HepG2 (cell line): ENCODE measurements around the gene DNAJC21. TPM values are rescaled to one million over a fixed set of nuclear protein-coding genes. Genes with fewer than 3 reads are reported as not detected.

ENCODE experiments used
- ARID5B ChIP-seq: IDR thresholded peaks from 2 replicates; pipeline ENCODE4 v1.4.0; 2020; ENCODE audit warnings: mild to moderate bottlenecking, missing genetic modification reagents
- DRAP1 ChIP-seq: IDR thresholded peaks from 2 replicates; pipeline ENCODE4 v1.6.1; 2016; ENCODE audit warnings: missing genetic modification reagents, missing compliant biosample characterization
- ELF1 ChIP-seq: sonication (generic); formaldehyde crosslinking; IDR thresholded peaks from 2 replicates; pipeline ENCODE4 v1.4.0; 2020; ENCODE audit warnings: missing genetic modification reagents
- GABPA ChIP-seq, 2 experiments: IDR thresholded peaks; 2 replicates each; pipeline ENCODE4 v1.6.1; 2011 to 2016; ENCODE audit warnings: low read depth in 2 of 2, low read length in 1 of 2, missing biosample characterization in 1 of 2, missing genetic modification characterization in 1 of 2
- HNRNPK ChIP-seq: fragments of 200-400 bp; formaldehyde crosslinking; IDR thresholded peaks from 2 replicates; pipeline ENCODE4 v1.6.1; 2018; ENCODE audit warnings: low read length, low read depth, moderate library complexity, mild to moderate bottlenecking; ENCODE audit not compliant: poor library complexity, severe bottlenecking
- MNT ChIP-seq: fragments of 450-650 bp; IDR thresholded peaks from 2 replicates; pipeline ENCODE4 v1.6.1; 2016
- NFAT5 ChIP-seq: sonication (generic); formaldehyde crosslinking; IDR thresholded peaks from 2 replicates; pipeline ENCODE4 v1.4.0; 2020; ENCODE audit warnings: missing genetic modification reagents
- POLR2A ChIP-seq, 2 experiments: IDR thresholded peaks; 2 replicates each; pipeline ENCODE4 v1.6.1; 2011; ENCODE audit warnings: low read depth in 2 of 2, low read length in 2 of 2, mild to moderate bottlenecking in 1 of 2, moderate library complexity in 1 of 2; ENCODE audit not compliant: insufficient read depth in 1 of 2
- STAG1 ChIP-seq: sonication (generic); formaldehyde crosslinking; IDR thresholded peaks from 2 replicates; pipeline ENCODE4 v1.4.0; 2020; ENCODE audit warnings: missing genetic modification reagents
- TFDP1 ChIP-seq: IDR thresholded peaks from 2 replicates; pipeline ENCODE4 v1.6.1; 2016; ENCODE audit warnings: missing compliant biosample characterization, missing genetic modification reagents, borderline replicate concordance
- TRAFD1 ChIP-seq: sonication (generic); formaldehyde crosslinking; IDR thresholded peaks from 2 replicates; pipeline ENCODE4 v1.5.1; 2020; ENCODE audit warnings: missing genetic modification reagents, mild to moderate bottlenecking, borderline replicate concordance
- ZBTB20 ChIP-seq: sonication (generic); formaldehyde crosslinking; IDR thresholded peaks from 2 replicates; pipeline ENCODE4 v1.8.1; 2023; ENCODE audit warnings: missing genetic modification reagents, low read depth, mild to moderate bottlenecking, borderline replicate concordance
- ZNF335 ChIP-seq: sonication (generic); formaldehyde crosslinking; IDR thresholded peaks from 2 replicates; pipeline ENCODE4 v1.4.0; 2020; ENCODE audit warnings: missing genetic modification reagents
- ZNF878 ChIP-seq: sonication (generic); formaldehyde crosslinking; IDR thresholded peaks from 2 replicates; pipeline ENCODE4 v1.8.1; 2023; ENCODE audit warnings: mild to moderate bottlenecking, missing genetic modification reagents, moderate library complexity
- polyA plus RNA-seq, 8 experiments: library from polyadenylated mRNA; depleted of rRNA in 3 of 8; stranded (reverse) in 7 of 8; unstranded in 1 of 8; fragments of >200 nt; fragmentation: Illumina TruSeq in 4 of 8; extraction: Trizol in 4 of 8; gene quantifications; 2 replicates each; pipeline versions ENCODE4 v1.2.1 to v1.2.3, GENCODE V29; 2011 to 2016; ENCODE audit warnings: low read depth in 4 of 8, missing spikeins in 1 of 8, mixed read lengths in 1 of 8; ENCODE audit not compliant: insufficient read depth in 1 of 8
- total RNA-seq, 5 experiments: library from RNA; depleted of rRNA; stranded (reverse); fragments of >200 nt; fragmentation: Illumina TruSeq; extraction: Trizol; gene quantifications; 2 replicates each; pipeline ENCODE4 v1.2.3, GENCODE V29; 2016; ENCODE audit warnings: low read depth in 1 of 5

Gene DNAJC21
- total and polyA plus RNA-seq, 2 of the 13 experiments (the other 11 are each of a cell fraction or from before 2014, with no cell fraction given) = 10.9 to 41.6 TPM

GRCh38 chr5:34929134-34929719, at the start of gene DNAJC21 (continued):
- TF ChIP-seq DRAP1 (peak; percentile 78), ZNF335 (no peak), NFAT5 (CRISPR knock-in tag) (no peak), GABPA (IDR thresholded peaks at IDR 0.05; ENCODE audit: low read depth, low read length) (peak; percentile 44; the same call in 1 of the 2 replicates), GABPA (CRISPR knock-in tag; IDR thresholded peaks at IDR 0.05; ENCODE audit: low read depth) (no peak; the same call in 1 of the 2 replicates), ZNF878 (CRISPR knock-in tag) (no peak), HNRNPK (peak; percentile 70), ZBTB20 (CRISPR knock-in tag) (no peak), TRAFD1 (CRISPR knock-in tag) (no peak), POLR2A (IDR thresholded peaks at IDR 0.05; ENCODE audit: insufficient read depth in 1 of 2, low read depth in 2 of 2, low read length in 2 of 2) (peak; percentile 49 to 59; a peak in 3 of 4 replicates), ARID5B (peak; percentile 18; the same call in 1 of the 2 replicates), MNT (peak; percentile 67), STAG1 (no peak), ELF1 (peak; percentile 40; the same call in 1 of the 2 replicates), TFDP1 (CRISPR knock-in tag) (peak; percentile 78; the same call in 1 of the 2 replicates)
